HFFc6 (cell line): ENCODE data around the gene SYT7. TPM values are rescaled to one million over a fixed set of nuclear protein-coding genes. Genes with fewer than 3 reads are reported as not detected.

Experiments
- DNase-seq: peaks from one replicate; pipeline ENCODE4 v3.0.0-alpha.2; 2018
- H3K27ac Mint-ChIP-seq: 2 replicates; pipeline ENCODE4 v1.8.0; 2020; ENCODE audit warnings: mild to moderate bottlenecking, mixed read lengths
- H3K27me3 Mint-ChIP-seq: 2 replicates; pipeline ENCODE4 v1.8.0; 2021; ENCODE audit warnings: mild to moderate bottlenecking, moderate library complexity, mixed read lengths; ENCODE audit not compliant: insufficient read depth
- H3K36me3 Mint-ChIP-seq: 2 replicates; pipeline ENCODE4 v1.8.0; 2021; ENCODE audit warnings: low read depth, mixed read lengths
- H3K4me1 Mint-ChIP-seq: 2 replicates; pipeline ENCODE4 v1.8.0; 2020; ENCODE audit warnings: low read depth, mixed read lengths
- H3K4me3 Mint-ChIP-seq: 2 replicates; pipeline ENCODE4 v1.8.0; 2020; ENCODE audit warnings: mild to moderate bottlenecking, moderate library complexity, mixed read lengths
- H3K9me3 Mint-ChIP-seq: 2 replicates; pipeline ENCODE4 v1.8.0; 2020; ENCODE audit warnings: mild to moderate bottlenecking, mixed read lengths
- CTCF ChIP-seq: fragments of 200-600 bp; sonication (generic); IDR thresholded peaks from 2 replicates; pipeline ENCODE4 v1.5.0; 2021; ENCODE audit warnings: antibody characterized with exemption, mild to moderate bottlenecking
- total RNA-seq, 6 experiments: library from RNA; stranded (reverse); fragmentation: NEBNext Ultra II Directional; extraction: Animal tissue kit (Norgen Biotek cat#: 25700); gene quantifications; 2 replicates in 1 of 6; 3 replicates in 5 of 6; pipeline ENCODE4 v1.2.3, GENCODE V29; 2021

Gene SYT7
- total RNA-seq, 6 experiments from 2014 or later: 0.05 to 0.21 (median 0.11) TPM; not detected in 3

GRCh38 chr11:61497473-61497872, 83.4 kb downstream of the SYT7 start:
- Mint-ChIP-seq H3K4me1 (no peaks in the 10 kb centered on the region), H3K27ac (no peak overlapping the region), H3K4me3 (no peak overlapping the region), H3K36me3 (no peaks in the 10 kb centered on the region), H3K9me3 (no peaks in the 10 kb centered on the region), H3K27me3 (peaks cover 22% of the 10 kb centered on the region)
- DNase-seq: no peak
- TF ChIP-seq CTCF: no peak

DNA sequence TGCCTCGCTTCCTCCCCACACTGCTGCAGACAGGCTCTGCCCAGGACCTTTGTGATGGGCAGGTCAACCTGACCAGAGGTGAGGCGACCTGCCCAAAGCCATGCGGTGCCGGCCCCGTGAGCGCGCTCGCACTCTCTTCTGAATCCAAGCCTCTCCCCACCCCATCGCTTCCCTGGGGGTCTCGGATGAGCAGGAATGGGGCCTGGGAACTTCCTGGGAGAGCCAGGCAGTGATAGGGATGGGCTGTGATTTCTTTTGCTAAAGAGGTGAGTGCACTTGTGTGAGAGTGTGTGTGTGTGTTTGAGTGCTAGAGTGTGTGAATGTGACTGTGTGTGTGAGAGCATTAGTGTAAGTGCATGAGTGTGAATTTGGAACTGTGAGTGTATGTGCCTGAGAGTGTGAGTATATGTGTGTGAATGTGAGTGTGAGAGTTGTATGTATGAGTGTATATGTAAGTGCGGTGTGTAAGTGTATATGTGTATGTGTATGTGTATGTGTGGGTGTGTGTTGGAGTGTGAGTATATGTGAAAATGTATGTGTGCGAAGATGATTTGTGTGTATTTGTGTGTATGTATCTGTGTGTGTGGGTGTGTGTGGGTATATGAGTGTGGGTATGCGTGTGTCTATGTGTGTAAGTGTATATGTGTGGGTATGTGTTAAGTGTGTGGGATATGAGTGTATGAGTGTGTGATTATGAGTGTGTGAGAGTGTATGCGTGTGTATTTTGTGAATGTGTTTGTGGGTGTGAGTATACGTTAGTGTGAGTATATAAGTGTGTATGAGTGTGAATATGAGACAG, 84.1 kb downstream of the SYT7 start:
- no peaks in the 10 kb centered on the region for H3K4me1 Mint-ChIP-seq
- TF ChIP-seq CTCF: no peak
- H3K27ac Mint-ChIP-seq: no peak overlapping the region
- no peaks in the 10 kb centered on the region for H3K36me3 Mint-ChIP-seq
- no peaks in the 10 kb centered on the region for H3K9me3 Mint-ChIP-seq
- no peak overlapping the region for H3K4me3 Mint-ChIP-seq
- no peak for DNase-seq
- H3K27me3 Mint-ChIP-seq: peaks cover 21% of the 10 kb centered on the region

- Mint-ChIP-seq H3K36me3 (no peaks in the 10 kb centered on the region), H3K27ac (no peak overlapping the region), H3K27me3 (peaks cover 23% of the 10 kb centered on the region), H3K9me3 (no peaks in the 10 kb centered on the region), H3K4me1 (no peaks in the 10 kb centered on the region), H3K4me3 (no peak overlapping the region)
- DNase-seq: no peak
- no peak for TF ChIP-seq CTCF
These were observed 84.9 kb downstream of the SYT7 start for GRCh38 chr11:61495801-61496601.

- no peak for TF ChIP-seq CTCF
- H3K27me3 Mint-ChIP-seq: peaks cover 18% of the 10 kb centered on the region
- no peaks in the 10 kb centered on the region for H3K36me3 Mint-ChIP-seq
- no peak for DNase-seq
- H3K27ac Mint-ChIP-seq: no peak overlapping the region
- peaks cover 7% of the 10 kb centered on the region for H3K4me1 Mint-ChIP-seq
- H3K4me3 Mint-ChIP-seq: no peak overlapping the region
- H3K9me3 Mint-ChIP-seq: no peaks in the 10 kb centered on the region
These were observed 86.4 kb downstream of the SYT7 start for GRCh38 chr11:61494381-61494961.

DNA sequence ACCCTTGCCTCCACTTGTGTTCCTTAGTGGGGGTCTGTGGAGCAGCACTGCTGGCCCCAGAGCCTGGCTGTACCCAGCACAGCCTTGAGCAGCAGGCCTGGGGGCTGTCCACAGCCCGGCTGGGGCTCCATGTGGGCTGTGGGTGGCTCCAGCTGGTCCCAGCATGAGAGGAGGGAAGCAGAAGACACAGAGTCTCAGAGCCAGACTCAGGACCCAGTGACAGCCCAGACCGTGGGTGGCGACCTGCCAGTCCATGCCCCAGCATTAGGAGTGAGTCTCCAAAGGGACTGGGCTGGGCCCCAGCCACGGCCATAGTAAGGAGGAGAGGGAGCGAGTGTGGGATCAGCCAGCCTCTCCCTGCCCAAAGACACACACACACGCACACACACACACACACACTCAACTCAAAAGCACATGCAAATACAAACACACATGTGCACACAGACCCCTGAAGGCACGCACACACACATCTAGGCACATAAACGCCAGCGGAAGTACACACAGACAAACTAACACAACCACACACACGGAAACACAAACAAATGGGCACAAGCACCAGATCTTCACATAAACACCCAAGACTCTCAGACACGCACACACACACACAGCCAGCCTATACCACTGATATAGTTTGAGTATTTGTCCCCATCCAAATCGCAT, 89.0 kb downstream of the SYT7 start:
- Mint-ChIP-seq H3K4me3 (no peak overlapping the region), H3K9me3 (no peaks in the 10 kb centered on the region), H3K4me1 (peaks cover 7% of the 10 kb centered on the region), H3K36me3 (no peaks in the 10 kb centered on the region), H3K27me3 (peaks cover 14% of the 10 kb centered on the region), H3K27ac (no peak overlapping the region)
- no peak for TF ChIP-seq CTCF
- DNase-seq: no peak
